Measurements from ENCODE around the gene APBB2.

Gene APBB2

DNA sequence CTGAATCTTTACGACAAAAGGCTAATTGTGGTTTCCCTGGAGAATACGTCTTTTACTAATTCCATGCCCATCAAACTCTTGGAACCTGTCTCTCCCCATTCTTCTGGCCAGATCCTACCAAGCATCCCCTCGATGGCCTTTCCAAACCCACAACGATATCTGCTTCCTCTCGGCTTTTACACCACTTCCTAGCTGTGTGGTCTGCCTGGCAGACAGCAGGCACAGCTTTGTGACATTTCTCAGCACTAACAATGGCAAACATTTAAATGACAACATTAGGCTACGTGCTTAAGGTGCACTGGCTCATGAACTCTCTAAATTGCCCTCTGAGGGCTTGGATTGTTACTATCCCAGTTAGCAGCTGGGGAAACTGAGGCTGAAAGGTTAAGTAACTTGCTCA, 323.6 kb downstream of the APBB2 start:
- Histone ChIP-seq H4K20me1 (ENCODE audit: control insufficient read depth, insufficient read depth, low read depth, low read length) (no peaks in the 10 kb centered on the region), H3K27ac (ENCODE audit: low read depth, low read length) (no peak overlapping the region), H3K27me3 (ENCODE audit: control insufficient read depth, low read length) (no peaks in the 10 kb centered on the region), H3K4me3 (ENCODE audit: low read length) (no peak overlapping the region), H3F3A (ENCODE audit: control insufficient read depth, insufficient read depth) (no peaks in the 10 kb centered on the region), H3K9me2 (replicated peaks; ENCODE audit: control insufficient read depth, low read length) (no peaks in the 10 kb centered on the region), H3K9me3 (ENCODE audit: control insufficient read depth, insufficient read depth, low read length) (no peaks in the 10 kb centered on the region), H3K4me1 (ENCODE audit: control insufficient read depth, low read length) (no peaks in the 10 kb centered on the region), H3K4me2 (ENCODE audit: low read length) (no peak overlapping the region), H3K79me2 (ENCODE audit: control insufficient read depth, low read length) (no peaks in the 10 kb centered on the region), H3K36me3 (ENCODE audit: control insufficient read depth, low read length) (peaks cover 5% of the 10 kb centered on the region; the same call in 1 of the 2 replicates)
- TF ChIP-seq EZH2phosphoT487 (IDR thresholded peaks at IDR 0.05; ENCODE audit: borderline replicate concordance, low read length) (no peak), CTCF (IDR thresholded peaks at IDR 0.05; ENCODE audit: low read depth, low read length, poor library complexity, severe bottlenecking) (no peak)

DNA sequence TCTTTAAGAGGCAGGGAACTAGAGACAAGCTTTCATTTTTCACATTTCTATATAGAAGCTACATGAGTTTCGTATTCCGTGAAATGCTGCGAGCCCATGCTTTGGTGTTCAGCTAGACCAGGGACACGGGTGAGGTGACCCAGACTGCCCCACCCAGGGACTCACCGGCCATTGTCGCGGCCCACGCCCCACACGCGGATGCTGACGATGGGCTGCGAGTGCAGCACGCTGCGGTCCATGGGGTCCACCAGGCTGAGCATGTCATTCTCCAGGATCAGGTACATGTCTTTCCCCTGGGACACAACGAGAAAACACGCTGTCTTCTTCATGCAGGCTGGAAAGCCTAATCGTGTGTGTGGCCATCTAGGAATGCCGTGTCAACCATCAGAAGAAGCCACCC, 324.1 kb downstream of the APBB2 start:
- Histone ChIP-seq H3K79me2 (ENCODE audit: control insufficient read depth, low read length) (no peaks in the 10 kb centered on the region), H3K27ac (ENCODE audit: low read depth, low read length) (no peak overlapping the region), H3K4me1 (ENCODE audit: control insufficient read depth, low read length) (no peaks in the 10 kb centered on the region), H4K20me1 (ENCODE audit: control insufficient read depth, insufficient read depth, low read depth, low read length) (no peaks in the 10 kb centered on the region), H3K9me2 (replicated peaks; ENCODE audit: control insufficient read depth, low read length) (no peaks in the 10 kb centered on the region), H3F3A (ENCODE audit: control insufficient read depth, insufficient read depth) (no peaks in the 10 kb centered on the region), H3K27me3 (ENCODE audit: control insufficient read depth, low read length) (no peaks in the 10 kb centered on the region), H3K4me3 (ENCODE audit: low read length) (no peak overlapping the region), H3K4me2 (ENCODE audit: low read length) (no peak overlapping the region), H3K9me3 (ENCODE audit: control insufficient read depth, insufficient read depth, low read length) (no peaks in the 10 kb centered on the region), H3K36me3 (ENCODE audit: control insufficient read depth, low read length) (peaks cover 5% of the 10 kb centered on the region; the same call in 1 of the 2 replicates)
- TF ChIP-seq EZH2phosphoT487 (IDR thresholded peaks at IDR 0.05; ENCODE audit: borderline replicate concordance, low read length) (no peak), CTCF (IDR thresholded peaks at IDR 0.05; ENCODE audit: low read depth, low read length, poor library complexity, severe bottlenecking) (no peak)

DNA sequence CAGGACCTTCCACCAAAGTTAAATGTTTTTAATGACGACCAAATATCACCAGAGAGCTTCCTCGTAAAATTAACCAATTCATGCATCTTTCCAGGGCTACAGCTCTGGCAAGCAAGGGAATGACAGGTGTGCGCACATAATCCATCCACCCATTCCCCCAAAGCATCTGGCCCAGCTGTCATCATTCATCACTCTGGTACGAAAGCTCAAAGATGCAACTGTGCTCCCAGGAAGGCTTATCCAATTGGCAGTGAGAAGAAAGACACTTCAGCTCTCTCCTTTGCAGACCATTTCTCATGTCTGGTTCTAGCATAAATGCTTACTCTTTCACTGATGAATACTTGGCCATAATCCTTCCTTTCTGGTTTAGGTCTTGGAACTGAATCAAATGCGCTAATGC, 325.4 kb downstream of the APBB2 start:
- Histone ChIP-seq H4K20me1 (ENCODE audit: control insufficient read depth, insufficient read depth, low read depth, low read length) (no peaks in the 10 kb centered on the region), H3F3A (ENCODE audit: control insufficient read depth, insufficient read depth) (no peaks in the 10 kb centered on the region), H3K9me2 (replicated peaks; ENCODE audit: control insufficient read depth, low read length) (no peaks in the 10 kb centered on the region), H3K9me3 (ENCODE audit: control insufficient read depth, insufficient read depth, low read length) (no peaks in the 10 kb centered on the region), H3K79me2 (ENCODE audit: control insufficient read depth, low read length) (no peaks in the 10 kb centered on the region), H3K27ac (ENCODE audit: low read depth, low read length) (no peak overlapping the region), H3K4me2 (ENCODE audit: low read length) (no peak overlapping the region), H3K4me3 (ENCODE audit: low read length) (no peak overlapping the region), H3K4me1 (ENCODE audit: control insufficient read depth, low read length) (no peaks in the 10 kb centered on the region), H3K27me3 (ENCODE audit: control insufficient read depth, low read length) (no peaks in the 10 kb centered on the region), H3K36me3 (ENCODE audit: control insufficient read depth, low read length) (peaks cover 5% of the 10 kb centered on the region; the same call in 1 of the 2 replicates)
- no peak for TF ChIP-seq CTCF (IDR thresholded peaks at IDR 0.05; ENCODE audit: low read depth, low read length, poor library complexity, severe bottlenecking)
- no peak for TF ChIP-seq EZH2phosphoT487 (IDR thresholded peaks at IDR 0.05; ENCODE audit: borderline replicate concordance, low read length)

GRCh38 chr4:40887764-40888131, 326.6 kb downstream of the APBB2 start:
- Histone ChIP-seq H3K4me1 (ENCODE audit: control insufficient read depth, low read length) (no peaks in the 10 kb centered on the region), H3F3A (ENCODE audit: control insufficient read depth, insufficient read depth) (no peaks in the 10 kb centered on the region), H3K79me2 (ENCODE audit: control insufficient read depth, low read length) (no peaks in the 10 kb centered on the region), H3K4me2 (ENCODE audit: low read length) (no peak overlapping the region), H3K9me2 (replicated peaks; ENCODE audit: control insufficient read depth, low read length) (no peaks in the 10 kb centered on the region), H3K27me3 (ENCODE audit: control insufficient read depth, low read length) (no peaks in the 10 kb centered on the region), H3K27ac (ENCODE audit: low read depth, low read length) (no peak overlapping the region), H4K20me1 (ENCODE audit: control insufficient read depth, insufficient read depth, low read depth, low read length) (no peaks in the 10 kb centered on the region), H3K36me3 (ENCODE audit: control insufficient read depth, low read length) (peaks cover under 1% of the 10 kb centered on the region; the same call in 1 of the 2 replicates), H3K9me3 (ENCODE audit: control insufficient read depth, insufficient read depth, low read length) (no peaks in the 10 kb centered on the region), H3K4me3 (ENCODE audit: low read length) (no peak overlapping the region)
- TF ChIP-seq EZH2phosphoT487 (IDR thresholded peaks at IDR 0.05; ENCODE audit: borderline replicate concordance, low read length) (no peak), CTCF (IDR thresholded peaks at IDR 0.05; ENCODE audit: low read depth, low read length, poor library complexity, severe bottlenecking) (no peak)

Data from DOHH2 (cell line).